ENCODE data around the gene MARCHF3.
"Not testable (repeated sequence)": the region's sequence is repeated elsewhere in the genome, so short reads cannot be mapped to it uniquely, and the experiment has no call there.

MARCHF3 gene

DNA sequence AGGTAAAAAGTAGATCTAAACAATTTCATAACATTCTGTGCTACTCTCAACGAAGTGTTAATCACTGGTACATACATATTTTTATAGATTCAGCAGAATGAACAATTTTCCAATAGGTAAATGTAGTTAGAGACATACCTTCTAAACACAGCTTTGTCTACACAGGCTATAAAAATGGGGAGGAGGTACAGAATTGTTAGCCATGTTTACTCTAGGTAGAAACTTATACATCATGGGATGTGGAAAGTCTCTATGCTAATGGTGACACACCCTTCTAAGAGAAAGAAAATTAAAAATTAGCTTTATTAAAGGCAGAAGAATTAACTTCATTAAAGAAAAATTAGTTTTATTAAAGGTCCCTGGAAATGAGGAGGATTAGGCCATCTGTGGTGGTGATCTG, 31.2 kb upstream of the MARCHF3 start:
- TF ChIP-seq, protein P1, sequence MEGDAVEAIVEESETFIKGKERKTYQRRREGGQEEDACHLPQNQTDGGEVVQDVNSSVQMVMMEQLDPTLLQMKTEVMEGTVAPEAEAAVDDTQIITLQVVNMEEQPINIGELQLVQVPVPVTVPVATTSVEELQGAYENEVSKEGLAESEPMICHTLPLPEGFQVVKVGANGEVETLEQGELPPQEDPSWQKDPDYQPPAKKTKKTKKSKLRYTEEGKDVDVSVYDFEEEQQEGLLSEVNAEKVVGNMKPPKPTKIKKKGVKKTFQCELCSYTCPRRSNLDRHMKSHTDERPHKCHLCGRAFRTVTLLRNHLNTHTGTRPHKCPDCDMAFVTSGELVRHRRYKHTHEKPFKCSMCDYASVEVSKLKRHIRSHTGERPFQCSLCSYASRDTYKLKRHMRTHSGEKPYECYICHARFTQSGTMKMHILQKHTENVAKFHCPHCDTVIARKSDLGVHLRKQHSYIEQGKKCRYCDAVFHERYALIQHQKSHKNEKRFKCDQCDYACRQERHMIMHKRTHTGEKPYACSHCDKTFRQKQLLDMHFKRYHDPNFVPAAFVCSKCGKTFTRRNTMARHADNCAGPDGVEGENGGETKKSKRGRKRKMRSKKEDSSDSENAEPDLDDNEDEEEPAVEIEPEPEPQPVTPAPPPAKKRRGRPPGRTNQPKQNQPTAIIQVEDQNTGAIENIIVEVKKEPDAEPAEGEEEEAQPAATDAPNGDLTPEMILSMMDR (conservative IDR thresholded peaks at IDR 0.05; ENCODE audit: low read depth, low read length): no peak
- no peak for DNase-seq (ENCODE audit: low read depth)
- H3K4me3 ChIP-seq (ENCODE audit: low read length): no peak overlapping the region

DNA sequence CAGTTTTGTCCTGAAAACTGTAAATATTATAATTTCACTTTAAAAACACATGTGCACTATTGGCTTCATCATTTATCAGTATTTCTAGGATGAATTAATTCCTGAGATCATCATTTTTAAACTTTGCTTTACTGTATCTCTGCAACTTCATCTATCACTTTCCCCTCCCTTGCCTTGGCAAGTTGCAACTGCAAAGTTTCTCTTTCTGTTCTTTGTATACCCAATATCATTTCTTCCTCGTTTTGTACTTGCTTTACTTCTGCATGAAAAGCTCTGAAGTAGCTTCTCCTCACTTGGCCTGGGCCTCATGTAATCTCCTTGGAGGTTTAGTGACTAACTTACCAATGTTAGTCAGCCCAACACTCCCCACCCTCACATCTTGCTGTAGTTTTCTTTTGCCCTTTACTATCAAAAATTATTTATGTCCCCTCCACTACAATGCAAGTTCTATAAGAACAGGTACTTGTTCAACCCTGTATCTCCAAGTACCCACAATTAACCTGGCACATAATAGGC, 30.2 kb upstream of the MARCHF3 start:
- DNase-seq (ENCODE audit: low read depth): no peak
- H3K4me3 ChIP-seq (ENCODE audit: low read length): no peak overlapping the region
- TF ChIP-seq, protein P1 (conservative IDR thresholded peaks at IDR 0.05; ENCODE audit: low read depth, low read length): no peak

DNA sequence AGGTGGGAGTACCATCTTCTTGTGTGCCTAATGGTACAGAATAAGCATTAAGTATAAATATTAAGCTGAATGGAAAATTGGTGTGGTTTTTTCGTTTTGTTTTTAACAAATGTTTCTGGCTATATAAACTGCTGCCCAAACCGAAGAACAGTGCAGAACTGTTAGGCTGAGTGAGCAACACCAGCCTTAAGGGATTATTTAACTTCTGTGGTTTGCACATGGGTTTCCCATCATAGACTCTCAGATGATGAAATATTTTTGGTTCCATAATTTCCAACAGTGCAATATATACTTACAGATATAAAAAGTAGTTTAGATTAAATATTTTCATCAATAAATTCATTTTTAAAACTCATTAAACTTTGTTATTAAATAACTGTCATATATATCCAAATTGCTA, 26.5 kb upstream of the MARCHF3 start:
- H3K4me3 ChIP-seq (ENCODE audit: low read length): no peak overlapping the region
- DNase-seq (ENCODE audit: low read depth): no peak
- TF ChIP-seq, protein P1 (conservative IDR thresholded peaks at IDR 0.05; ENCODE audit: low read depth, low read length): no peak

DNA sequence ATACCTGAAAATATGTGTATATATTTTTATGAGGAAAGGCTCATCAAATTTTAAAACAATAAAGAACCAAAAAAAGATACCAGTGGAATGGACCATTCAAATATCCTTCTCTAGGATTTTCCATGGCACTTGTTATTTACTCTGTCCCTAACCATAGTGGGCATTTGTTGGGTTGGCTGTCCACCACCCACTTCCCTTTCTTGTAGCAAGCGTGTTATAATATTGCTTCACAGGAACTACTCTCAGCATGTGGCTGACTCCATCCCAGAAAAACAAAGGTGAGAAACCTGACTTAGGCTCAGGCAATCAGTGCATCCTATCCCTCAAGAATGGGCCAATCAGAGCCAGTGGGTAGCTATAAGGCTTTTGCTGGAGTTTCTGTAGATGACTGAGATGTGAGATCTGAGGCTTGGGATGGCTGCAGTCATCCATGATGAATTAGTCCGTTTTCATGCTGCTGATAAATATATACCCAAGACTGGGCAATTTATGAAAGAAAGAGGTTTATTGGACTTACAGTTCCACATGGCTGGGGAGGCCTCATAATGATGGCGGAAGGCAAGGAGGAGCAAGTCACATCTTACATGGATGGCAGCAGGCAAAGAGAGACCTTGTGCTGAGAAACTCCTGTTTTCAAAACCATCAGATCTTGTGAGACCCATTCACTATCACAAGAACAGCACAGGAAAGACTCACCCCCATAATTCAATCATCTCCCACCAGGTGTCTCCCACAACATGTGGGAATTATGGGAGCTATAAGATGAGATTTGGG, 25.7 kb upstream of the MARCHF3 start:
- no peak for DNase-seq (ENCODE audit: low read depth)
- no peak overlapping the region for H3K4me3 ChIP-seq (ENCODE audit: low read length)
- TF ChIP-seq, protein P1 (conservative IDR thresholded peaks at IDR 0.05; ENCODE audit: low read depth, low read length): no peak

DNA sequence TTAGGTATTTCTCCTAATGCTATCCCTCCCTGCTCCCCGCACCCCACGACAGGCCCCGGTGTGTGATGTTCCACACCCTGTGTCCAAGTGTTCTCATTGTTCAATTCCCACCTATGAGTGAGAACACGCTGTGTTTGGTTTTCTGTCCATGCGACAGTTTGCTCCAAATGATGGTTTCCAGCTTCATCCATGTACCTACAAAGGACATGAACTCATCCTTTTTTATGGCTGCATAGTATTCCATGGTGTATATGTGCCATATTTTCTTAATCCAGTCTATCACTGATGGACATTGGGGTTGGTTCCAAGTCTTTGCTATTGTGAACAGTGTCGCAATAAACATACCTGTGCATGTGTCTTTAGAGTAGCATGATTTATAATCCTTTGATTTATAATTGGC, 23.2 kb upstream of the MARCHF3 start:
- DNase-seq (ENCODE audit: low read depth); H3K4me3 ChIP-seq (ENCODE audit: low read length): not testable (repeated sequence)

DNA sequence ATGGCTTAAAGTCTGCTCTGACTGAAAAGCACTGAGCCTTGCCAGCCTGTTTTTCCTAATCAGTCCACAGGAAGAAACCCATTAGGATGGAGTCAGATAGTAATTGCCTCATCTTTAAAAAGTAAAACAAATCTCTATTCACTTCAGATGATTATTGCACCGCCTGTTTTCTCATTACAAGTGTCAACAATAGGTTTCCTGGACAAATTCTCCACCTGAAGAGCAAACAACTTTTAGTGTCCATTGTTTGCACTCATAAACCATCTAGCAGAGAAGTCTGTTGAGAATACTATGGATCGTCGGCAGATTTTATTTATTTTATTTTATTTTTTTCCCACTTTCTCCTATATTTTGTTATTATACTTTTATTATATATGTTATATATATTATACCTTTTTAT, 22.7 kb upstream of the MARCHF3 start:
- TF ChIP-seq, protein P1 (conservative IDR thresholded peaks at IDR 0.05; ENCODE audit: low read depth, low read length): no peak

DNA sequence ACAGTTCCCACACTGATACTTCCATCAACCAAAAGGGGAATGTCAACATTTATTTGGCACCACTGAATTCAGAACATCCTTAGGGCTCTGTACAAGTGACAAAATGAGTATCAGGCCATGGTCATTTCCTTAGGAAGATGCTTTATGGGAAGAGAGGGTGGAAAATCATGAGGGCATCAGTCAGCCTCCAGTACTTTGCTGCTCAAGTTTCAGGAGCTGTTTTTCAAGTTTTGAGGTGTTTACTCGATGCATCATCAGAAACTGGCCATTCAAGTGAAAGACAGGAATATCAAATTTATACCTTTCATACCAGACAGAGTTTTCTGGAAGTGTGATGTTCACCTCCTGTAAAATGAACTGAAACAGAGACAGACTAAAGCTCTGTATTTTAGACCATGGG, 21.2 kb upstream of the MARCHF3 start:
- no peak overlapping the region for H3K4me3 ChIP-seq (ENCODE audit: low read length)
- TF ChIP-seq, protein P1 (conservative IDR thresholded peaks at IDR 0.05; ENCODE audit: low read depth, low read length): no peak
- DNase-seq (ENCODE audit: low read depth): no peak

More for the DNA sequence above, 22.7 kb upstream of the MARCHF3 start:
- DNase-seq (ENCODE audit: low read depth): no peak
- H3K4me3 ChIP-seq (ENCODE audit: low read length): no peak overlapping the region
